Karpas-422 (cell line): ENCODE results near the gene DOCK2. TPM values are rescaled to one million over a fixed set of nuclear protein-coding genes. Genes with fewer than 3 reads are reported as not detected.
A peak's percentile ranks its signal among the peaks of the same experiment; 100 is the strongest.

Experiments used
- DNase-seq: peaks from one replicate; pipeline ENCODE4 v3.0.0-alpha.2; 2015
- H2AFZ ChIP-seq: fragments of 200-600 bp; sonication (generic); 2 replicates; pipeline ENCODE4 v1.6.1; 2014; ENCODE audit warnings: antibody characterized with exemption, low read length, mixed read lengths
- H3K27ac ChIP-seq: fragments of 200-600 bp; sonication (generic); 2 replicates; pipeline ENCODE4 v1.5.1; 2014; ENCODE audit warnings: mild to moderate bottlenecking, low read length, moderate library complexity
- H3K27me3 ChIP-seq: fragments of 200-600 bp; sonication (generic); 2 replicates; pipeline ENCODE4 v1.6.1; 2014; ENCODE audit warnings: low read length, mixed read lengths
- H3K36me3 ChIP-seq: fragments of 200-600 bp; sonication (generic); 2 replicates; pipeline ENCODE4 v1.6.1; 2014; ENCODE audit warnings: low read length, mixed read lengths; ENCODE audit not compliant: insufficient read depth
- H3K4me1 ChIP-seq: fragments of 200-600 bp; sonication (generic); 2 replicates; pipeline ENCODE4 v1.6.1; 2014; ENCODE audit warnings: mild to moderate bottlenecking, low read length, mixed read lengths
- H3K4me2 ChIP-seq: fragments of 200-600 bp; sonication (generic); 2 replicates; pipeline ENCODE4 v1.6.1; 2014; ENCODE audit warnings: low read length, low read depth, mild to moderate bottlenecking; ENCODE audit not compliant: poor library complexity, severe bottlenecking
- H3K4me3 ChIP-seq: fragments of 200-600 bp; sonication (generic); 2 replicates; pipeline ENCODE4 v1.5.1; 2014; ENCODE audit warnings: mild to moderate bottlenecking, antibody characterized with exemption, low read length, mixed read lengths
- H3K79me2 ChIP-seq: fragments of 200-600 bp; sonication (generic); 2 replicates; pipeline ENCODE4 v1.6.1; 2014; ENCODE audit warnings: mild to moderate bottlenecking, low read length, mixed read lengths
- H3K9ac ChIP-seq: fragments of 200-600 bp; sonication (generic); 2 replicates; pipeline ENCODE4 v1.6.0; 2014; ENCODE audit warnings: low read length
- H3K9me2 ChIP-seq: fragments of 200-600 bp; sonication (generic), shearing (Covaris generic); replicated peaks from 2 replicates; pipeline ENCODE4 v1.6.0; 2014; ENCODE audit warnings: mild to moderate bottlenecking, low read length, moderate library complexity; ENCODE audit not compliant: insufficient read depth
- H3K9me3 ChIP-seq: fragments of 300-700, 200-600 bp; sonication (generic); 2 replicates; pipeline ENCODE4 v1.6.1; 2014; ENCODE audit warnings: low read length, mixed read lengths
- H4K20me1 ChIP-seq: fragments of 200-600 bp; sonication (generic); 2 replicates; pipeline ENCODE4 v1.6.1; 2014; ENCODE audit warnings: mild to moderate bottlenecking, antibody characterized with exemption, low read length, low read depth; ENCODE audit not compliant: insufficient read depth
- total RNA-seq: library from RNA; depleted of rRNA; stranded (reverse); fragments of >200 nt; shearing (Covaris generic); gene quantifications from 2 replicates; pipeline ENCODE4 v1.2.3, GENCODE V29; 2014; ENCODE audit warnings: low replicate concordance

The DOCK2 gene
- total RNA-seq, 1 experiment from 2014 or later: 255 TPM

GRCh38 chr5:169798906-169799660 lies 162.0 kb downstream of the DOCK2 start:
- Histone ChIP-seq H2AFZ (no peak overlapping the region), H3K9me3 (no peaks in the 10 kb centered on the region), H3K9ac (no peak overlapping the region), H3K27me3 (no peaks in the 10 kb centered on the region), H3K79me2 (peaks cover 37% of the 10 kb centered on the region), H3K27ac (peak overlapping the region; percentile 35; the same call in 1 of the 2 replicates), H3K4me2 (no peak overlapping the region), H3K4me1 (peaks cover 19% of the 10 kb centered on the region), H3K9me2 (no peaks in the 10 kb centered on the region), H3K36me3 (peaks cover 13% of the 10 kb centered on the region; the same call in 1 of the 2 replicates), H3K4me3 (no peak overlapping the region), H4K20me1 (no peaks in the 10 kb centered on the region)
- DNase-seq: no peak

- H2AFZ ChIP-seq: no peak overlapping the region
- no peaks in the 10 kb centered on the region for H4K20me1 ChIP-seq
- DNase-seq: no peak
- no peak overlapping the region for H3K4me3 ChIP-seq
- H3K9me2 ChIP-seq: no peaks in the 10 kb centered on the region
- no peak overlapping the region for H3K9ac ChIP-seq
- H3K36me3 ChIP-seq: peaks cover 13% of the 10 kb centered on the region; the same call in 1 of the 2 replicates
- no peak overlapping the region for H3K4me2 ChIP-seq
- H3K4me1 ChIP-seq: peaks cover 38% of the 10 kb centered on the region
- no peaks in the 10 kb centered on the region for H3K9me3 ChIP-seq
- no peaks in the 10 kb centered on the region for H3K27me3 ChIP-seq
- H3K79me2 ChIP-seq: peaks cover 56% of the 10 kb centered on the region
- H3K27ac ChIP-seq: no peak overlapping the region
Observed at GRCh38 chr5:169801324-169801777, 164.3 kb downstream of the DOCK2 start.

- Histone ChIP-seq H2AFZ (no peak overlapping the region), H4K20me1 (no peaks in the 10 kb centered on the region), H3K27ac (no peak overlapping the region), H3K79me2 (peaks cover 58% of the 10 kb centered on the region), H3K36me3 (peaks cover 13% of the 10 kb centered on the region; the same call in 1 of the 2 replicates), H3K4me2 (no peak overlapping the region), H3K9ac (no peak overlapping the region), H3K4me3 (no peak overlapping the region), H3K9me2 (no peaks in the 10 kb centered on the region), H3K27me3 (no peaks in the 10 kb centered on the region), H3K9me3 (no peaks in the 10 kb centered on the region), H3K4me1 (peaks cover 38% of the 10 kb centered on the region)
- no peak for DNase-seq
Observed at GRCh38 chr5:169801781-169802180, 164.7 kb downstream of the DOCK2 start.

GRCh38 chr5:169803077-169803981 lies 166.3 kb downstream of the DOCK2 start:
- H3K27me3 ChIP-seq: no peaks in the 10 kb centered on the region
- H3K4me1 ChIP-seq: peaks cover 31% of the 10 kb centered on the region
- no peak overlapping the region for H3K9ac ChIP-seq
- H3K9me3 ChIP-seq: no peaks in the 10 kb centered on the region
- H3K36me3 ChIP-seq: peaks cover 13% of the 10 kb centered on the region; the same call in 1 of the 2 replicates
- H3K4me2 ChIP-seq: no peak overlapping the region
- H3K4me3 ChIP-seq: no peak overlapping the region
- H3K27ac ChIP-seq: no peak overlapping the region
- H4K20me1 ChIP-seq: no peaks in the 10 kb centered on the region
- H3K9me2 ChIP-seq: no peaks in the 10 kb centered on the region
- peaks cover 63% of the 10 kb centered on the region for H3K79me2 ChIP-seq
- DNase-seq: no peak
- H2AFZ ChIP-seq: no peak overlapping the region

GRCh38 chr5:169804861-169805260 lies 167.8 kb downstream of the DOCK2 start:
- no peaks in the 10 kb centered on the region for H3K9me3 ChIP-seq
- H3K79me2 ChIP-seq: peaks cover 58% of the 10 kb centered on the region
- H3K27ac ChIP-seq: peak overlapping the region; percentile 75
- H3K9ac ChIP-seq: no peak overlapping the region
- peaks cover 7% of the 10 kb centered on the region; the same call in 1 of the 2 replicates for H3K36me3 ChIP-seq
- H2AFZ ChIP-seq: no peak overlapping the region
- H3K4me2 ChIP-seq: peak overlapping the region; percentile 52
- no peaks in the 10 kb centered on the region for H3K27me3 ChIP-seq
- H3K4me1 ChIP-seq: peaks cover 22% of the 10 kb centered on the region
- DNase-seq: no peak
- no peak overlapping the region for H3K4me3 ChIP-seq
- H4K20me1 ChIP-seq: no peaks in the 10 kb centered on the region
- H3K9me2 ChIP-seq: no peaks in the 10 kb centered on the region

- DNase-seq: peak; percentile 74
- Histone ChIP-seq H3K4me1 (peaks cover 22% of the 10 kb centered on the region), H3K36me3 (peaks cover 7% of the 10 kb centered on the region; the same call in 1 of the 2 replicates), H3K79me2 (peaks cover 58% of the 10 kb centered on the region), H2AFZ (no peak overlapping the region), H3K4me2 (peak overlapping the region; percentile 52), H3K9me3 (no peaks in the 10 kb centered on the region), H3K9me2 (no peaks in the 10 kb centered on the region), H4K20me1 (no peaks in the 10 kb centered on the region), H3K27ac (peak overlapping the region; percentile 75), H3K27me3 (no peaks in the 10 kb centered on the region), H3K9ac (peak overlapping the region; percentile 25; the same call in 1 of the 2 replicates), H3K4me3 (no peak overlapping the region)
Observed at GRCh38 chr5:169805527-169805934, 168.5 kb downstream of the DOCK2 start.

- Histone ChIP-seq H3K4me2 (peak overlapping the region; percentile 52), H3K27me3 (no peaks in the 10 kb centered on the region), H2AFZ (no peak overlapping the region), H3K9ac (peak overlapping the region; percentile 25; the same call in 1 of the 2 replicates), H3K27ac (peak overlapping the region; percentile 75), H3K79me2 (peaks cover 58% of the 10 kb centered on the region), H3K4me3 (no peak overlapping the region), H3K4me1 (peaks cover 22% of the 10 kb centered on the region), H4K20me1 (no peaks in the 10 kb centered on the region), H3K9me3 (no peaks in the 10 kb centered on the region), H3K36me3 (peaks cover 7% of the 10 kb centered on the region; the same call in 1 of the 2 replicates), H3K9me2 (no peaks in the 10 kb centered on the region)
- no peak for DNase-seq
Observed at GRCh38 chr5:169805937-169806700, 169.0 kb downstream of the DOCK2 start.
